ENCODE data around the gene MISP.

DNA sequence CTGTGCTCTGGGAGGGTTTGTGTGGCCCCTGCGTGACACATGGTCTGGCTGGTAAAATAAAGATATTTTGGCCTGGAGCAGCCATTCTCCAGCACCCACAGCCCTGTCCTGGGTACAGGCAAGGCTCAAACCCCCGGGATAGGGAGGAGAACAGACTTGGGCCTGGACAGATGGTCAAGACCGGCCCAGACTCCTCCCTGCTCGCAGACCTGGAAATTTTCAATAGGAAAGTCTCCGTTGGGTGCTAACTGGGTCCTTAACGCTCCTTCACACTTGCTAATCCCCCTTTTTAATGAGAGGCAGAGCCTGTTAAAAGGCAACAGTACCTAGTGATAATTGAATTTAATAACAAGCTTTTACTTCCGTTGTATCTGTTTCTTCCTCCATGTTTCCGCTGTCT is 39.7 kb upstream of the MISP start:
- no peak for TF ChIP-seq POLR2A (IDR thresholded peaks at IDR 0.05)
- TF ChIP-seq, protein P1, sequence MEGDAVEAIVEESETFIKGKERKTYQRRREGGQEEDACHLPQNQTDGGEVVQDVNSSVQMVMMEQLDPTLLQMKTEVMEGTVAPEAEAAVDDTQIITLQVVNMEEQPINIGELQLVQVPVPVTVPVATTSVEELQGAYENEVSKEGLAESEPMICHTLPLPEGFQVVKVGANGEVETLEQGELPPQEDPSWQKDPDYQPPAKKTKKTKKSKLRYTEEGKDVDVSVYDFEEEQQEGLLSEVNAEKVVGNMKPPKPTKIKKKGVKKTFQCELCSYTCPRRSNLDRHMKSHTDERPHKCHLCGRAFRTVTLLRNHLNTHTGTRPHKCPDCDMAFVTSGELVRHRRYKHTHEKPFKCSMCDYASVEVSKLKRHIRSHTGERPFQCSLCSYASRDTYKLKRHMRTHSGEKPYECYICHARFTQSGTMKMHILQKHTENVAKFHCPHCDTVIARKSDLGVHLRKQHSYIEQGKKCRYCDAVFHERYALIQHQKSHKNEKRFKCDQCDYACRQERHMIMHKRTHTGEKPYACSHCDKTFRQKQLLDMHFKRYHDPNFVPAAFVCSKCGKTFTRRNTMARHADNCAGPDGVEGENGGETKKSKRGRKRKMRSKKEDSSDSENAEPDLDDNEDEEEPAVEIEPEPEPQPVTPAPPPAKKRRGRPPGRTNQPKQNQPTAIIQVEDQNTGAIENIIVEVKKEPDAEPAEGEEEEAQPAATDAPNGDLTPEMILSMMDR (IDR thresholded peaks at IDR 0.05): no peak
